H1 (cell line): ENCODE data around the gene CLIP4. TPM values are rescaled to one million over a fixed set of nuclear protein-coding genes. Genes with fewer than 3 reads are reported as not detected.

ENCODE experiments used
- RXRA ChIP-seq: IDR thresholded peaks from 2 replicates; pipeline ENCODE4 v1.6.1; 2011; ENCODE audit warnings: low read depth, mild to moderate bottlenecking, low read length, moderate library complexity; ENCODE audit not compliant: insufficient read depth
- polyA plus RNA-seq, 7 experiments: library from polyadenylated mRNA; depleted of rRNA in 3 of 7; stranded (reverse) in 5 of 7; unstranded in 2 of 7; fragments of >200 nt in 5 of 7; fragments of 200-250 nt in 2 of 7; gene quantifications; 1 replicate in 5 of 7; 2 replicates in 1 of 7; 4 replicates in 1 of 7; pipeline versions ENCODE4 v1.2.1 to v1.2.3, GENCODE V29; 2011 to 2013; ENCODE audit warnings: missing spikeins in 2 of 7, mixed read lengths in 2 of 7
- total RNA-seq: library from RNA; stranded (reverse); fragmentation: NEBNext Ultra II Directional; extraction: Animal tissue kit (Norgen Biotek cat#: 25700); gene quantifications from 2 replicates; pipeline ENCODE4 v1.2.1, GENCODE V29; 2021

CLIP4 gene
- total and polyA plus RNA-seq, 2 of the 8 experiments (the other 6 are each of a cell fraction or from before 2014, with no cell fraction given), result 0.08 to 0.09 TPM

- no peak for TF ChIP-seq RXRA
Measured at GRCh38 chr2:29174937-29175336, 59.7 kb downstream of the CLIP4 start (continued).
